ENCODE measurements around the gene ENTREP1.

GRCh38 chr9:69433968-69434367 lies 109.0 kb downstream of the ENTREP1 start:
- TF ChIP-seq CTCF (IDR thresholded peaks at IDR 0.05) = no peak
- no peak for TF ChIP-seq POLR2A (IDR thresholded peaks at IDR 0.05)

Measured in ovary (tissue), 3 donors.